ENCODE measurements around the gene GEMIN7. TPM values are rescaled to one million over a fixed set of nuclear protein-coding genes. Genes with fewer than 3 reads are reported as not detected.
"Not testable (repeated sequence)": the region's sequence is repeated elsewhere in the genome, so short reads cannot be mapped to it uniquely, and the experiment has no call there.

Gene GEMIN7
- total RNA-seq, 1 donor from 2014 or later: 16.7 TPM

DNA sequence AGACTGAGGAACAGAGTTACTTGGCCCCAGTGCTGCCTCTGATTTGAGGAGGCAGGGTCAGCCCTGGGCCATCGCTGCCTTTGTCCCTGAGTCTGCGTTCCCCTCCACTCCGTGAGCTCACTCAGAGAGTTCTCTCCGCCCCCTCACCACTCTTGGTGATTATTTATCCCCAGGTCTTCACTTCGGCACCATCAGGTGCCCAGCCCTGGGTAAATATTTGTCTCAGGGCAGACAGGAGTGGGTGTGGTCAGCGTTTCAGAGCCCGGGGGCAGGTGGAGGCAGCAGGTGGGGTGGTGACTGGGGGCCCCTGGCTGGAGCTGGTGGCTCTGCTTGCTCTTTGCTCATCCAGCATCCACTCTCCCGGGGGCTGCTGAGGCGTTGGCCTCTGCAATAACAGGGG is 34.6 kb downstream of the GEMIN7 start:
- peaks cover 38 to 52% (median 41%) of the 10 kb centered on the region in 3 donors for H3K4me1 ChIP-seq (ENCODE audit: control insufficient read depth in 3 of 3, insufficient read depth in 3 of 3, low read length in 3 of 3)
- no peaks in the 10 kb centered on the region for H3K27me3 ChIP-seq (ENCODE audit: control insufficient read depth in 3 of 3, insufficient read depth in 3 of 3, low read length in 3 of 3)
- H3K36me3 ChIP-seq (ENCODE audit: control insufficient read depth in 3 of 3, insufficient read depth in 3 of 3, low read length in 3 of 3): peaks cover 0 to 1% (median 0%) of the 10 kb centered on the region in 3 donors
- H3K9ac ChIP-seq (ENCODE audit: low read depth in 1 of 3, low read length in 3 of 3): peak overlapping the region in 1 of 3 donors; percentile 16
- H3K4me3 ChIP-seq (ENCODE audit: low read length in 3 of 3): no peak overlapping the region
- H3K9me3 ChIP-seq (ENCODE audit: control insufficient read depth in 3 of 3, low read length in 3 of 3): no peaks in the 10 kb centered on the region
- no peak overlapping the region for H3K27ac ChIP-seq (ENCODE audit: low read depth, low read length)

- H3K4me1 ChIP-seq (ENCODE audit: control insufficient read depth in 3 of 3, insufficient read depth in 3 of 3, low read length in 3 of 3): peaks cover 39 to 54% (median 43%) of the 10 kb centered on the region in 3 donors
- no peak overlapping the region for H3K4me3 ChIP-seq (ENCODE audit: low read length in 3 of 3)
- no peak overlapping the region for H3K27ac ChIP-seq (ENCODE audit: low read depth, low read length)
- no peaks in the 10 kb centered on the region for H3K27me3 ChIP-seq (ENCODE audit: control insufficient read depth in 3 of 3, insufficient read depth in 3 of 3, low read length in 3 of 3)
- H3K9ac ChIP-seq (ENCODE audit: low read depth in 1 of 3, low read length in 3 of 3): no peak overlapping the region
- H3K9me3 ChIP-seq (ENCODE audit: control insufficient read depth in 3 of 3, low read length in 3 of 3): no peaks in the 10 kb centered on the region
- H3K36me3 ChIP-seq (ENCODE audit: control insufficient read depth in 3 of 3, insufficient read depth in 3 of 3, low read length in 3 of 3): no peaks in the 10 kb centered on the region
Observed at GRCh38 chr19:45114116-45114515, 35.1 kb downstream of the GEMIN7 start.

- peak overlapping the region in 1 of 3 donors; percentile 27 for H3K4me3 ChIP-seq (ENCODE audit: low read length in 3 of 3)
- peak overlapping the region; percentile 82 for H3K27ac ChIP-seq (ENCODE audit: low read depth, low read length)
- no peaks in the 10 kb centered on the region for H3K36me3 ChIP-seq (ENCODE audit: control insufficient read depth in 3 of 3, insufficient read depth in 3 of 3, low read length in 3 of 3)
- H3K4me1 ChIP-seq (ENCODE audit: control insufficient read depth in 3 of 3, insufficient read depth in 3 of 3, low read length in 3 of 3): peaks cover 35 to 48% (median 41%) of the 10 kb centered on the region in 3 donors
- no peaks in the 10 kb centered on the region for H3K9me3 ChIP-seq (ENCODE audit: control insufficient read depth in 3 of 3, low read length in 3 of 3)
- H3K9ac ChIP-seq (ENCODE audit: low read depth in 1 of 3, low read length in 3 of 3): peak overlapping the region in 2 of 3 donors; percentile 57 to 71
- no peaks in the 10 kb centered on the region for H3K27me3 ChIP-seq (ENCODE audit: control insufficient read depth in 3 of 3, insufficient read depth in 3 of 3, low read length in 3 of 3)
Observed at GRCh38 chr19:45115809-45116615, 37.0 kb downstream of the GEMIN7 start.

DNA sequence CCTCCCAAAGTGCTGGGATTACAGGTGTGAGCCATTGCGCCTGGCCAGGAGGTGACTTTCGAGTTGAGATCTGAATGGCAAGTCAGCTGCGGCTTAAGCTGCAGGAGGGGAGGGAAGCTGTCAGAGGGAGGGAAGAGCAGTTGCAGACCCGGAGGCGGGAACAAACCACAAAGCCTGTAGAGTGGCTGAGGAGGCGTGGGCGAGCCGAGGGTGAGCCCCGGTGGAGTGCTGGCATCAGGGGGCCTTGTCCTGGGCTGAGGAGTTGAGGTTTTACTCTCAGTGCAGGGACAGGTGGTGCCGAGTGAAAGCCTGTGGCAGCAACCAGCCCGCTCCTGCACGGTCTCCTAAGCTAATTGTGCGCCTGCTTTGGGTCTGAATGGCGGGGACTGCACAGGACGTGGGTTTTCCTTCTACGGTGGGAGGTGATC is 38.1 kb downstream of the GEMIN7 start:
- H3K4me1 ChIP-seq (ENCODE audit: control insufficient read depth in 3 of 3, insufficient read depth in 3 of 3, low read length in 3 of 3): peaks cover 35 to 48% (median 41%) of the 10 kb centered on the region in 3 donors

GRCh38 chr19:45117671-45118070 is 38.6 kb downstream of the GEMIN7 start:
- Histone ChIP-seq H3K4me3 (ENCODE audit: low read length in 3 of 3) (no peak overlapping the region), H3K9me3 (ENCODE audit: control insufficient read depth in 3 of 3, low read length in 3 of 3) (no peaks in the 10 kb centered on the region), H3K27ac (ENCODE audit: low read depth, low read length) (no peak overlapping the region), H3K9ac (ENCODE audit: low read depth in 1 of 3, low read length in 3 of 3) (peak overlapping the region in 1 of 3 donors; percentile 33), H3K4me1 (ENCODE audit: control insufficient read depth in 3 of 3, insufficient read depth in 3 of 3, low read length in 3 of 3) (peaks cover 35 to 48% (median 39%) of the 10 kb centered on the region in 3 donors), H3K36me3 (ENCODE audit: control insufficient read depth in 3 of 3, insufficient read depth in 3 of 3, low read length in 3 of 3) (no peaks in the 10 kb centered on the region), H3K27me3 (ENCODE audit: control insufficient read depth in 3 of 3, insufficient read depth in 3 of 3, low read length in 3 of 3) (no peaks in the 10 kb centered on the region)

More for the DNA sequence above, 38.1 kb downstream of the GEMIN7 start:
- Histone ChIP-seq H3K9me3 (ENCODE audit: control insufficient read depth in 3 of 3, low read length in 3 of 3) (no peaks in the 10 kb centered on the region), H3K4me3 (ENCODE audit: low read length in 3 of 3) (no peak overlapping the region), H3K36me3 (ENCODE audit: control insufficient read depth in 3 of 3, insufficient read depth in 3 of 3, low read length in 3 of 3) (no peaks in the 10 kb centered on the region), H3K27ac (ENCODE audit: low read depth, low read length) (no peak overlapping the region), H3K9ac (ENCODE audit: low read depth in 1 of 3, low read length in 3 of 3) (peak overlapping the region in 1 of 3 donors; percentile 3), H3K27me3 (ENCODE audit: control insufficient read depth in 3 of 3, insufficient read depth in 3 of 3, low read length in 3 of 3) (no peaks in the 10 kb centered on the region)

- Histone ChIP-seq H3K4me1 (ENCODE audit: control insufficient read depth in 3 of 3, insufficient read depth in 3 of 3, low read length in 3 of 3) (peaks cover 35 to 47% (median 39%) of the 10 kb centered on the region in 3 donors), H3K36me3 (ENCODE audit: control insufficient read depth in 3 of 3, insufficient read depth in 3 of 3, low read length in 3 of 3) (no peaks in the 10 kb centered on the region), H3K9ac (ENCODE audit: low read depth in 1 of 3, low read length in 3 of 3) (peak overlapping the region in 2 of 3 donors; percentile 33 to 57), H3K9me3 (ENCODE audit: control insufficient read depth in 3 of 3, low read length in 3 of 3) (no peaks in the 10 kb centered on the region), H3K4me3 (ENCODE audit: low read length in 3 of 3) (no peak overlapping the region), H3K27ac (ENCODE audit: low read depth, low read length) (no peak overlapping the region), H3K27me3 (ENCODE audit: control insufficient read depth in 3 of 3, insufficient read depth in 3 of 3, low read length in 3 of 3) (no peaks in the 10 kb centered on the region)
Observed at GRCh38 chr19:45118106-45118505, 39.0 kb downstream of the GEMIN7 start.

DNA sequence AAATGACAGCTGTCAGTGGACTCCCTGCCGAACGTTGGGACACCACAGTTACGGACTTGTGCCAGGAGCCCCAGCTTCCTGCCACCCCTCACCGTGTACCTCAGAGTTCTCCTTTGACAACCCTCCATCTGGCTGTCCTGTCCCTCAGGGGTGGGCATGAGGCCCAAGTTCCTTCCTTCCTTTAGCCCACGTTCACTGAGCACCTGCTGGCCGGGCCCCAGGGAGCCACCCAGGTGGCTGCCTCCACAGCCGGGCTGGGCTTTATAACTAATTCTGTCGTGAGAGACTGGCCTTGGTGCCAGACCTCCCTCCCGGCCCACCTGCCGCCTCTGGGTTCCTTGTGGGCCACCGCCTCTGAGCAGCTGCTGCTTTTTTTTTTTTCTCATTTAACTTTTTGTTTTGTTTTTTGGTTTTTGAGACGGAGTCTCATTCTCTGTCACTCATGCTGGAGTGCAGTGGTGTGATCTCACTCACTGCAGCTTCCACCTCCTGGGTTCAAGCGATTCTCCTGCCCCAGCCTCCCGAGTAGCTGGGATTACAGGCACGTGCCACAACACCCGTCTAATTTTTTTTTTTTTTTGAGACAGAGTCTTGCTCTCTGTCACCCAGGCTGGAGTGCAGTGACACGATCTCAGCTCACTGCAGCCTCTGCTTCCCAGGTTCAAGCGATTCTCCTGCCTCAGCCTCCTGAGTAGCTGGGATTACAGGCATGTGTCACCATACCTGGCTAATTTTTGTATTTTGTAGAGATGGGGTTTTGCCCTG is 39.7 kb downstream of the GEMIN7 start:
- peak overlapping the region in 2 of 3 donors; percentile 33 to 57 for H3K9ac ChIP-seq (ENCODE audit: low read depth in 1 of 3, low read length in 3 of 3)
- H3K27ac ChIP-seq (ENCODE audit: low read depth, low read length); H3K27me3 ChIP-seq (ENCODE audit: control insufficient read depth in 3 of 3, insufficient read depth in 3 of 3, low read length in 3 of 3); H3K9me3 ChIP-seq (ENCODE audit: control insufficient read depth in 3 of 3, low read length in 3 of 3); H3K36me3 ChIP-seq (ENCODE audit: control insufficient read depth in 3 of 3, insufficient read depth in 3 of 3, low read length in 3 of 3); H3K4me3 ChIP-seq (ENCODE audit: low read length in 3 of 3): not testable (repeated sequence)
- H3K4me1 ChIP-seq (ENCODE audit: control insufficient read depth in 3 of 3, insufficient read depth in 3 of 3, low read length in 3 of 3): peaks cover 35 to 47% (median 39%) of the 10 kb centered on the region in 3 donors

DNA sequence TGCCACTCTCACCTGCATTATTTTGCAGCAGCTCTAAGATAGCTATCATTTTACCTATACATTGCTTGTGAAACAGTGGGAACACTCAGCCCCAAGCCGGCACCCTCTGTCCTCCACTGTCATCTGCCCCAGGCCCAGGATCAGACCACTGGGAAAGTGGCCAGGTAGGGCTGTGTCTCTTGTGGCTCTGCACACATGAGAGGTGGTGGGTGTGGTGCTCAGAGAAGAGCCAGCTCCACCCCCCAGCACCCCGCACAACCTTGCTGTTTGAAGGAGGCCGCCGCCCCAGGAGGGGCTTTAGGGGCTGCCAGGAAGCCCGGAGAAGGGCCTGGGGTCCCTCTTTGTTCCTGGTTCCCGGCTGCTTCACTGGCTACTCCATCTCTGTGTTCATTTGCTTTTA is 40.5 kb downstream of the GEMIN7 start:
- no peaks in the 10 kb centered on the region for H3K36me3 ChIP-seq (ENCODE audit: control insufficient read depth in 3 of 3, insufficient read depth in 3 of 3, low read length in 3 of 3)
- no peaks in the 10 kb centered on the region for H3K9me3 ChIP-seq (ENCODE audit: control insufficient read depth in 3 of 3, low read length in 3 of 3)
- H3K27me3 ChIP-seq (ENCODE audit: control insufficient read depth in 3 of 3, insufficient read depth in 3 of 3, low read length in 3 of 3): no peaks in the 10 kb centered on the region
- no peak overlapping the region for H3K9ac ChIP-seq (ENCODE audit: low read depth in 1 of 3, low read length in 3 of 3)
- no peak overlapping the region for H3K27ac ChIP-seq (ENCODE audit: low read depth, low read length)
- peaks cover 35 to 47% (median 39%) of the 10 kb centered on the region in 3 donors for H3K4me1 ChIP-seq (ENCODE audit: control insufficient read depth in 3 of 3, insufficient read depth in 3 of 3, low read length in 3 of 3)
- no peak overlapping the region for H3K4me3 ChIP-seq (ENCODE audit: low read length in 3 of 3)

DNA sequence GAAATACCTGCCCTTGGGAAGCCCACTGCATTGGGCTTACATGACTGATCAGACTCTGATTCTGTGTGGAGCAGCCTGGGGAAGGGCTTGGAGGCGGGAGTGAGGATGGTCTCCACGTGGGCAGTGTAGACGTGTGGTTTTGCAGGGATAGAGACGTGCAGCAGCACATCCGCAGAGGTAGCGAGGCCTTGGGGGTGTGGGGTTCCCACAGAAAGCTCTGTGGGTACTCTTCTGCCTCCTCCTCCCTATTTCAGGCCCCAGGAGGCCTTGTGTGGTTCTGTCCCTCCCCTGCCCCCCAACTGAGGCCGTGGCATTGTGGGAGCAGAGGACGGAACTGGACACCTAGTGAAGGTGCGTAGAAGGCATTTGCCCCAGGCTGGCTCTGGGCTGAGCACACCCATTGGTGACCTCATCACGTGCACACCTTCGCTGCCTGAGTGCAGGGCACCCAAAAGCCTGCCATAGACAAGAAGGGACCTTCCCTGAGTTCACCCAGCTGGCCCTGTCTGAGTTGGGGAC is 42.8 kb downstream of the GEMIN7 start:
- Histone ChIP-seq H3K4me3 (ENCODE audit: low read length in 3 of 3) (no peak overlapping the region), H3K27ac (ENCODE audit: low read depth, low read length) (no peak overlapping the region), H3K4me1 (ENCODE audit: control insufficient read depth in 3 of 3, insufficient read depth in 3 of 3, low read length in 3 of 3) (peaks cover 15 to 31% (median 29%) of the 10 kb centered on the region in 3 donors), H3K9me3 (ENCODE audit: control insufficient read depth in 3 of 3, low read length in 3 of 3) (no peaks in the 10 kb centered on the region), H3K36me3 (ENCODE audit: control insufficient read depth in 3 of 3, insufficient read depth in 3 of 3, low read length in 3 of 3) (peaks cover 0 to 2% (median 0%) of the 10 kb centered on the region in 3 donors), H3K9ac (ENCODE audit: low read depth in 1 of 3, low read length in 3 of 3) (no peak overlapping the region), H3K27me3 (ENCODE audit: control insufficient read depth in 3 of 3, insufficient read depth in 3 of 3, low read length in 3 of 3) (no peaks in the 10 kb centered on the region)

Measured in skeletal muscle tissue (tissue), 4 donors.